Measurements from ENCODE around the gene PCOLCE2. TPM values are rescaled to one million over a fixed set of nuclear protein-coding genes. Genes with fewer than 3 reads are reported as not detected.

Gene PCOLCE2
- total and polyA plus RNA-seq, 3 donors from 2014 or later: 10.7 to 15.4 (median 14.4) TPM

- H3K9me3 ChIP-seq: no peaks in the 10 kb centered on the region
- TF ChIP-seq CTCF (IDR thresholded peaks at IDR 0.05): no peak
- no peak for TF ChIP-seq POLR2A (IDR thresholded peaks at IDR 0.05)
- H3K4me3 ChIP-seq: no peak overlapping the region
- intact Hi-C loops (cut with DNase I; ENCODE audit: low total_unique reads): no loop called here
- no peaks in the 10 kb centered on the region for H3K27me3 ChIP-seq
- H3K36me3 ChIP-seq (ENCODE audit: low read depth, missing control alignments): no peaks in the 10 kb centered on the region
- H3K27ac ChIP-seq: no peak overlapping the region
- DNase-seq: no peak
- no peaks in the 10 kb centered on the region for H3K4me1 ChIP-seq
These were observed 34.8 kb upstream of the PCOLCE2 start for GRCh38 chr3:142923694-142924093.

- Histone ChIP-seq H3K27ac (no peak overlapping the region), H3K27me3 (no peaks in the 10 kb centered on the region), H3K4me3 (no peak overlapping the region), H3K36me3 (ENCODE audit: low read depth, missing control alignments) (no peaks in the 10 kb centered on the region), H3K4me1 (no peaks in the 10 kb centered on the region), H3K9me3 (no peaks in the 10 kb centered on the region)
- intact Hi-C loops (cut with DNase I; ENCODE audit: low total_unique reads): no loop called here
- TF ChIP-seq POLR2A (IDR thresholded peaks at IDR 0.05) (no peak), CTCF (IDR thresholded peaks at IDR 0.05) (no peak)
- DNase-seq: no peak
- WGBS, 2 donors: 80 to 97% methylated on average over 2 of the region's 2 CpGs
These were observed 27.7 kb upstream of the PCOLCE2 start for GRCh38 chr3:142916605-142917004.

GRCh38 chr3:142915636-142916035, 26.8 kb upstream of the PCOLCE2 start:
- Histone ChIP-seq H3K4me1 (no peaks in the 10 kb centered on the region), H3K27me3 (no peaks in the 10 kb centered on the region), H3K27ac (no peak overlapping the region), H3K9me3 (no peaks in the 10 kb centered on the region), H3K36me3 (ENCODE audit: low read depth, missing control alignments) (no peaks in the 10 kb centered on the region), H3K4me3 (no peak overlapping the region)
- DNase-seq: no peak
- WGBS, 2 donors: 95 to 98% methylated on average over 3 of the region's 3 CpGs
- TF ChIP-seq POLR2A (IDR thresholded peaks at IDR 0.05) (no peak), CTCF (IDR thresholded peaks at IDR 0.05) (no peak)
- intact Hi-C loops (cut with DNase I; ENCODE audit: low total_unique reads): no loop called here

- Histone ChIP-seq H3K4me1 (no peaks in the 10 kb centered on the region), H3K27ac (no peak overlapping the region), H3K27me3 (no peaks in the 10 kb centered on the region), H3K9me3 (no peaks in the 10 kb centered on the region), H3K4me3 (no peak overlapping the region), H3K36me3 (ENCODE audit: low read depth, missing control alignments) (no peaks in the 10 kb centered on the region)
- no peak for DNase-seq
- 64 to 77% methylated on average over 3 of the region's 3 CpGs for WGBS, 2 donors
- no peak for TF ChIP-seq POLR2A (IDR thresholded peaks at IDR 0.05)
- intact Hi-C loops (cut with DNase I; ENCODE audit: low total_unique reads): no loop called here
These were observed 25.5 kb upstream of the PCOLCE2 start for GRCh38 chr3:142914286-142914811.

- Histone ChIP-seq H3K27me3 (no peaks in the 10 kb centered on the region), H3K9me3 (no peaks in the 10 kb centered on the region), H3K4me1 (no peaks in the 10 kb centered on the region), H3K36me3 (ENCODE audit: low read depth, missing control alignments) (no peaks in the 10 kb centered on the region), H3K27ac (no peak overlapping the region), H3K4me3 (no peak overlapping the region)
- TF ChIP-seq CTCF (IDR thresholded peaks at IDR 0.05) (no peak), POLR2A (IDR thresholded peaks at IDR 0.05) (no peak)
- DNase-seq: no peak
- 88 to 89% methylated on average over 1 of the region's 1 CpG for whole genome bisulfite sequencing, 2 donors
- intact Hi-C loops (cut with DNase I; ENCODE audit: low total_unique reads): no loop called here
These were observed 24.5 kb upstream of the PCOLCE2 start for GRCh38 chr3:142913432-142913831.

Measured in testis (tissue), 3 donors.